ENCODE results near the gene DMRTB1.

DNA sequence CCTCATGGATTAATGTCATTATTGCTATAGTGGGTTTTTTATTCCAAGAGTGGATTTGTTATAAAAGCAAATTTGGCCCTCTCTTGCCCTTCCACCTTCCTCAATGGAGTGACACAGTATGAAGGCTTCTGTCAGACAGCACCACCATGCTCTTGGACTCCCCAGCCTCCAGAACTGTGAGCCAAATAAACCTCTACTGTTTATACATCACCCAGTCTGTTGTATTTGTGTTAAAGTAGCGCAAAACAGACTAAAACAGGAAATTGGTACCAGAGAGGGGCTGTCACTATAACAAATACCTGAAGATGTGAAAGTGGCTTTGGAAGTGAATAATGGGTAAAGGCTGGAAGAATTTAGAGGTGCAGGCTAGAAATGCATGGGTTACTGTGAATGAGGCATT, 38.0 kb upstream of the DMRTB1 start:
- TF ChIP-seq GATA3 (IDR thresholded peaks at IDR 0.05; ENCODE audit: low read depth, low read length) (no peak), GATA2 (IDR thresholded peaks at IDR 0.05; ENCODE audit: low read depth, low read length) (no peak)
